ENCODE data around the gene SUGP1.
A peak's percentile ranks its signal among the peaks of the same experiment; 100 is the strongest.
"Not testable (repeated sequence)": the region's sequence is repeated elsewhere in the genome, so short reads cannot be mapped to it uniquely, and the experiment has no call there.

Gene SUGP1

DNA sequence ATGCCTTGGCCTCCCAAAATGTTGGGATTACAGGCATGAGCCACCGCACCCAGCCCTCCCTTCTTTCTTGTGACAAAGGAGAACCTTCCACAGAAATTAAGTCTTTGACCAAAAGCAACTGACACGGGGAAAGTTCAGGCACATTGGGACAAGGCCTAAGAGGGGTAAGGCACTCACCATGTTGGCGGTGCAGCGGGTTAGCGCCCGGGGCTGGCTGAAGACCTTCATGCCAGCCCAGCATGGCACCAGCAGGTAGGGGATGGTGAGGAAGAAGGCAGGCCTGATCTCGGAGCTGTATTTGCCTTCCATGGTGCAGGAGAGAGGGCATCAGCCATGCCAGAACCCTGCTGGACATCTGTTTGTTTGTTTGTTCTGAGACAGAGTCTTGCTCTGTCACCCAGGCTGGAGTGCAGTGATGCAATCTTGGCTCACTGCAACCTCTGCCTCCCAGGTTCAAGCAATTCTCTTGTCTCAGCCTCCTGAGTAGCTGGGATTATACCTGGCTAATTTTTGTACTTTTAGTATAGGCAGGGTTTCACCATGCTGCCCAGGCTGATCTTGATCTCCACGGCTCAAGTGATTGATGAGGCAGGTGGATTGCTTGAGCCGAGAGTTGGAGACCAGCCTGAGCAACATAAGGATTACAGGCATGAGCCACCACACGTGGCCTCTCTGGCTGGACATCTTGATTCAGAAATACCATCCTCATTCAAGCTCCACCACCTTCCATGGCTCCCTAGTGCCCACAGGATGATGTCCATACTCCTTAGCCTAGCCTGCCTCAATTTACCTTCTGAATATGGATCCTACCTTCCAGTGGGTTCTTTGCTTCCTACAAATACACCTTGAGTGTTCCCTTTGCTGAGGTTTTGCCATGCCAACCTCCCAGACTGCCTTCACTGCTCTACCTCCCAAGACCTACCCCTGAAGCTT lies 51.6 kb downstream of the SUGP1 start:
- Mint-ChIP-seq H3K36me3 (peaks cover under 1% of the 10 kb centered on the region), H3K9me3 (no peaks in the 10 kb centered on the region), H3K27me3 (peaks cover 7% of the 10 kb centered on the region), H3K4me1 (peaks cover 6% of the 10 kb centered on the region), H3K4me3 (no peak overlapping the region), H3K27ac (no peak overlapping the region)
- no peak for ATAC-seq

GRCh38 chr19:19267305-19267704 lies 53.0 kb downstream of the SUGP1 start:
- no peak for ATAC-seq
- Mint-ChIP-seq H3K4me1 (peaks cover 3% of the 10 kb centered on the region), H3K27me3 (peaks cover 12% of the 10 kb centered on the region)

GRCh38 chr19:19263886-19264487 lies 56.3 kb downstream of the SUGP1 start:
- H3K4me3 Mint-ChIP-seq: no peak overlapping the region
- no peaks in the 10 kb centered on the region for H3K36me3 Mint-ChIP-seq
- no peak for ATAC-seq
- peaks cover 11% of the 10 kb centered on the region for H3K4me1 Mint-ChIP-seq
- H3K9me3 Mint-ChIP-seq: no peaks in the 10 kb centered on the region
- peaks cover 32% of the 10 kb centered on the region for H3K27me3 Mint-ChIP-seq
- H3K27ac Mint-ChIP-seq: no peak overlapping the region

More at GRCh38 chr19:19267305-19267704, 53.0 kb downstream of the SUGP1 start:
- Mint-ChIP-seq H3K27ac (no peak overlapping the region), H3K4me3 (no peak overlapping the region), H3K9me3 (no peaks in the 10 kb centered on the region), H3K36me3 (no peaks in the 10 kb centered on the region)

- ATAC-seq: no peak
These were observed 57.9 kb downstream of the SUGP1 start for GRCh38 chr19:19262190-19263057.

DNA sequence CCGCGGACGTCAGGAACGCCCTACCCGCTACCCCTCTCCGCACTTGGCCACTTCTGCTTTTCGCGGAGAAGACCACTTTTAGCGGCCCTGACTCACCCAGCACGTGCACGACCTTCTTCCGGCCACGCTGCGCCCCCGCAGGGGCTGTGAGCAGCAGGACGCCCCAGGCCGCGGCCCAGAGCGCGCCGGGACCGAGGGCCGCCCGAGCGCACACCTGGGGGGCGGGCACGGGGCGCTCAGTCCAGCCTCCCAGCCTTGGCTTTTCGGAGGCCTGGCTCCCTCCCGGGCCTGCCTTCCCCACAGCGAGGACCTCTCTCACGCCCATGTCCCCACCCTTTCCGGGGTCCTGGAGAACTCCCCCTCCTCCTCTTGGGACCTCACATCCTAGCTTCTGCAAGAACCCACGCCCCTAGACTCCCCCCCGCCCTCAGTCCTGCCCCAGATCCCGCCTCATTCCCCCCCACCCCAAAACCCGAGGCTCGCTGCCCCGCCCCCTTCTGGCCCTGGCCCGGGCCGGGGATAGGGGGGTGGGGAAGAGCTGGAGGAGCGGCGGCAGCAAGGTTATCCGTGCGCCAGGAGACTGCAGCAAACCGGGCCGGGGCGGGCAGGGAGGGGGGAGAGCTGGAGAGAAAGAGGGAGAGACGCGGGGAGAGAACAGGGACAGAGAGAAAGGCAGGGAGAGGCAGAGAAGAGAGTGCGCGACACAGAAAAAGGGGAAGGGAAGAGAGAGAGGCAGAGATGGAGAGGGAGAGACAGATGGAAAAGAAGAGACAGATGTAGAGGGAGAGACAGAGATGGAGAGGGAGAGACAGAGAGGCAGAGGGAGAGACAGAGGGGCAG lies 58.7 kb downstream of the SUGP1 start:
- Mint-ChIP-seq H3K27me3 (peaks cover 47% of the 10 kb centered on the region), H3K9me3 (no peaks in the 10 kb centered on the region), H3K27ac (no peak overlapping the region), H3K4me1 (peaks cover 11% of the 10 kb centered on the region), H3K4me3 (peak overlapping the region; percentile 2), H3K36me3 (no peaks in the 10 kb centered on the region)
- ATAC-seq: peak; percentile 65

More at GRCh38 chr19:19262190-19263057, 57.9 kb downstream of the SUGP1 start:
- Mint-ChIP-seq H3K36me3 (no peaks in the 10 kb centered on the region), H3K27ac (no peak overlapping the region), H3K9me3 (no peaks in the 10 kb centered on the region), H3K27me3 (peaks cover 38% of the 10 kb centered on the region), H3K4me1 (peaks cover 11% of the 10 kb centered on the region), H3K4me3 (peak overlapping the region; percentile 2)

- peaks cover 11% of the 10 kb centered on the region for H3K4me1 Mint-ChIP-seq
- peak; percentile 24 for ATAC-seq
These were observed 59.7 kb downstream of the SUGP1 start for GRCh38 chr19:19260417-19261214.

GRCh38 chr19:19259741-19260140 lies 60.6 kb downstream of the SUGP1 start:
- H3K9me3 Mint-ChIP-seq: no peaks in the 10 kb centered on the region
- ATAC-seq: no peak
- no peaks in the 10 kb centered on the region for H3K36me3 Mint-ChIP-seq
- H3K27me3 Mint-ChIP-seq: peaks cover 62% of the 10 kb centered on the region
- no peak overlapping the region for H3K4me3 Mint-ChIP-seq
- no peak overlapping the region for H3K27ac Mint-ChIP-seq
- H3K4me1 Mint-ChIP-seq: peaks cover 11% of the 10 kb centered on the region

More at GRCh38 chr19:19260417-19261214, 59.7 kb downstream of the SUGP1 start:
- Mint-ChIP-seq H3K4me3 (no peak overlapping the region), H3K27ac (no peak overlapping the region), H3K9me3 (no peaks in the 10 kb centered on the region), H3K27me3 (peaks cover 54% of the 10 kb centered on the region), H3K36me3 (no peaks in the 10 kb centered on the region)

DNA sequence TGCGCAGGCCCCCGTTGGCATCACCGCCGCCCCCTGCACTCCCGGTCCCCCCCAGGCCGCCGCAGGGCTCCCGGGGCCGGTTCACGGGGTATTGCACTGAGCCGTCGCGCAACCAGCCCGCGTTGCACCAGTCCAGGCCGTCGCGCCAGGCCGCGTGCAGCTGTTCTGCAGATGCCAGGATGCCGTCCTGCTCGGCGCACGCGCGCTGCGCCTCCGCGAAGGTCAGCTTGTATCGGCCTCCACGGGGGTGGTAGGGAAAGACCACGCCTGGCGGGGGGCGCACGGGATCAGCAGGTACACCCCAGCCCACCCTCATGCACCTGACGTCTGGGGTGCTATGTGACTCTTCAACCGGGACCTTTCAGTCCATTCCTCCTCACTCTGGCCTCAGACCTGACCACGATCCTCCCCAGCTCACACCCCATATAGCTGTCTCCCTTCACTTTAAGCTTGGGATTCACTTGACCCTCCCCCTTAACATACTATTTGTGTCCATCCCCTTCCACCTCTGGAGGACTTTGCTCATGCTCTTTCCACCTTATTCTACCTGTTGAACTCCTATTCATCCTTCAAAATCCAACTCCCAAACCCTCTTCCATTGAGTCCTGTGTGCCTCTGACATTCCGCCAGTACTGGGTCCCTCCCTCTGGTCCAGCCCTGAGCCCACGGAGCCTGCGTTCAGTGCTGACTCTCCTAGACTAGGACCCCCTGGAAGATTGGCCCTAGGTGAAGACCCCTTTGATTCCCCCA lies 61.5 kb downstream of the SUGP1 start:
- Mint-ChIP-seq H3K27ac (no peak overlapping the region), H3K27me3 (peaks cover 64% of the 10 kb centered on the region), H3K36me3 (no peaks in the 10 kb centered on the region), H3K4me3 (no peak overlapping the region), H3K9me3 (no peaks in the 10 kb centered on the region), H3K4me1 (peaks cover 11% of the 10 kb centered on the region)
- ATAC-seq: no peak

- Mint-ChIP-seq H3K36me3 (no peaks in the 10 kb centered on the region), H3K27ac (no peak overlapping the region), H3K9me3 (no peaks in the 10 kb centered on the region), H3K27me3 (peaks cover 65% of the 10 kb centered on the region), H3K4me1 (peaks cover 11% of the 10 kb centered on the region), H3K4me3 (no peak overlapping the region)
- no peak for ATAC-seq
These were observed 62.3 kb downstream of the SUGP1 start for GRCh38 chr19:19257836-19258588.

GRCh38 chr19:19257137-19257536 lies 63.2 kb downstream of the SUGP1 start:
- H3K36me3 Mint-ChIP-seq: no peaks in the 10 kb centered on the region
- no peaks in the 10 kb centered on the region for H3K9me3 Mint-ChIP-seq
- peaks cover 6% of the 10 kb centered on the region for H3K4me1 Mint-ChIP-seq
- no peak overlapping the region for H3K27ac Mint-ChIP-seq
- H3K27me3 Mint-ChIP-seq: peaks cover 65% of the 10 kb centered on the region
- ATAC-seq: no peak
- H3K4me3 Mint-ChIP-seq: no peak overlapping the region

- H3K4me1 Mint-ChIP-seq: no peaks in the 10 kb centered on the region
- no peaks in the 10 kb centered on the region for H3K36me3 Mint-ChIP-seq
- no peak overlapping the region for H3K27ac Mint-ChIP-seq
- no peaks in the 10 kb centered on the region for H3K9me3 Mint-ChIP-seq
- no peak for ATAC-seq
- peaks cover 66% of the 10 kb centered on the region for H3K27me3 Mint-ChIP-seq
- no peak overlapping the region for H3K4me3 Mint-ChIP-seq
These were observed 64.0 kb downstream of the SUGP1 start for GRCh38 chr19:19256072-19256969.

- H3K27me3 Mint-ChIP-seq: peaks cover 79% of the 10 kb centered on the region
These were observed 66.9 kb downstream of the SUGP1 start for GRCh38 chr19:19253409-19253808.

More at GRCh38 chr19:19253409-19253808, 66.9 kb downstream of the SUGP1 start:
- not testable (repeated sequence) for H3K4me3 Mint-ChIP-seq, ATAC-seq, H3K27ac Mint-ChIP-seq, H3K36me3 Mint-ChIP-seq, H3K4me1 Mint-ChIP-seq, H3K9me3 Mint-ChIP-seq
